GM19395 (cell line): Measurements from ENCODE around the gene SNX20.

Experiments
- ATAC-seq: cut with Tn5 transposase; IDR thresholded peaks from one replicate; pipeline ENCODE4 v1.9.1; 2021; ENCODE audit warnings: mild to moderate bottlenecking, moderate library complexity; ENCODE audit not compliant: unreplicated experiment

SNX20 gene

DNA sequence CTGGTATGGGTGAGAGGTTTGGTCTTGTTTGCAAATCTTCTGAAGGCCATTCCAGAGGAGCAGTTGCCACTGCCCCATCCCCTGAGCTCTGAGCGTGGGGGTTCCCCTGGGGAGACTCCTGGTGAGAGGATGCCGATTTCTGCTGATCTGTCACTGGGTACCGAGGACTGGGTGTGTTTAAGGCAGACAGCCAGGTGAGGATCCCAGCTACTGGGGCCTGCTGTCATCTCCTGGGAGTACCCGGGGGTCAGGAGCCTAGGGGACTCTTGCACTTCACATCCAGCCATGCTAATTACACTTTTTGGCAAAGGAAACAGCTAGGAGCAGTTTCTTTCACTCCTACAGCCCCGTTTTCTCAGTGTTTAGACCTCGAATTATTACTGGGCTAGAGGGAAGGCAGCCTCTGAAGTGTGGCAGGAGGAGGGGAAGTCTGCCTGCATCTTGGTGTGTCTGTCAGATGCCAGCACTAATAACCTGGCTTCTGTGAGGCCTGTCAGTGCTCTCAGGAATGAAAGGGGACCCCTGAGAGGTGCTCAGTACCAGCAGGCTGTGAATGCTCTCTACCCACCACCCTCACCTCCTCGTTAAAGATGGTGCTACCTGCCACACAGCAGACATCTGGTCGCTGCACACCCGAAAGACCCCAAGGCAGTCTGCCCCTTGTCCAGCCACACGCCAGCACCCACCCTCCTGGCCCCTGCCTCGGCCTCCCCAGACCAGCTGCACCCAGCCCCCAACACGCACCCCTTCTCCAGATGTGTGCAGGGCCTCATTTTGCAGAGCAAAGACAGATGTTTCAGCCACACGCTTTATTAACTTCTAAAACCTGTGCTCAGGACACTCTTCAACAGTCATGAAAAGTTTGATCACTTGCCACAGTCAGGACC, 43.2 kb downstream of the SNX20 start:
- ATAC-seq = no peak

GRCh38 chr16:50636753-50637374, 44.2 kb downstream of the SNX20 start:
- ATAC-seq = no peak

- ATAC-seq = no peak
These were observed 45.4 kb downstream of the SNX20 start for GRCh38 chr16:50635505-50636392.

GRCh38 chr16:50634947-50635346, 46.2 kb downstream of the SNX20 start:
- ATAC-seq = no peak

DNA sequence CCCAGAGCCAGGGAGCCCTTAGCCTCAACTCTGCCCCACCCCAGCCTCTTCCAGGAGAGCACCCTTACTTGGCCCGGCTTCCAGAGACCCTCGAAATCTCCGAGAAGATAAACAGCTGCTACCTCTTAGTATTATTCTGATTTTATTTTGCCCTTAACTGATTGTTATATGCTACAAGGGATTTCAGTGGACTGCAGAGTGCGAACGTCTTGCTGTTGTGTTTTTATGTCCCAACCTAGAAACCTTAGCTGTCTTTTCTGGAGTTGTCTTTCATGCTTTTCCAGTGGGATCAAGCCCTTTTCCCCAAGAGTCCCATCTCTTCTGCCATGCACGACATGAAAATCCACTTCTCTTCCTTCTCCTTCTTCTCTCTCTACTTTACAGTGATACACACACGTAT, 47.0 kb downstream of the SNX20 start:
- ATAC-seq = no peak

DNA sequence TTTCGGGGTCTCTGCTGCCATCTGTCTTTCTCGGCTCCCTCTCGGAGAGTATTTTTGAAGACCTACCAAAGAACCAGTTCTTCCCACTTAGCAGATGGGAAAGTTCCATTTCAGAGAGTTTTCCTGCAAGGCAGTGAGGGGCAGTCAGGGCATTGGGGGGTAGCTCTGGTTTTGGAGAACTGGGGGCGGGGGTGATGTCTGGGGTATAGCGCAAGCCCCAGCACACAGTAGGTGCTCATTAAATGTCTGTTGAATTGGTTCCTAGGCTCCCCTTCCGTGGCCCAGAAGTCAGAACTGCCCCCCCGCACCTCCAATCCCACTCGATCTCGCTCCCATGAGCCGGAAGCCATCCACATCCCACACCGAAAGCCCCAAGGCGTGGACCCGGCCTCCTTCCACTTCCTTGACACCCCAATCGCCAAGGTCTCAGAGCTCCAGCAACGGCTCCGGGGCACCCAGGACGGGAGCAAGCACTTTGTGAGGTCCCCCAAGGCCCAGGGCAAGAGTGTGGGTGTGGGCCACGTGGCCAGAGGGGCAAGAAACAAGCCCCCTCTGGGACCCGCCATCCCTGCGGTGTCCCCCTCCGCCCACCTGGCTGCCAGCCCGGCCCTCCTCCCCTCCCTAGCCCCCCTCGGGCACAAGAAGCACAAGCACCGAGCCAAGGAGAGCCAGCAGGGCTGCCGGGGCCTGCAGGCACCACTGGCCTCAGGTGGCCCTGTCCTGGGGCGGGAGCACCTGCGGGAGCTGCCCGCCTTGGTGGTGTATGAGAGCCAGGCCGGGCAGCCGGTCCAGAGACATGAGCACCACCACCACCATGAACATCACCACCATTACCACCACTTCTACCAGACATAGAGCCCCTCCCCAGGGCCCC, 47.9 kb downstream of the SNX20 start:
- no peak for ATAC-seq

DNA sequence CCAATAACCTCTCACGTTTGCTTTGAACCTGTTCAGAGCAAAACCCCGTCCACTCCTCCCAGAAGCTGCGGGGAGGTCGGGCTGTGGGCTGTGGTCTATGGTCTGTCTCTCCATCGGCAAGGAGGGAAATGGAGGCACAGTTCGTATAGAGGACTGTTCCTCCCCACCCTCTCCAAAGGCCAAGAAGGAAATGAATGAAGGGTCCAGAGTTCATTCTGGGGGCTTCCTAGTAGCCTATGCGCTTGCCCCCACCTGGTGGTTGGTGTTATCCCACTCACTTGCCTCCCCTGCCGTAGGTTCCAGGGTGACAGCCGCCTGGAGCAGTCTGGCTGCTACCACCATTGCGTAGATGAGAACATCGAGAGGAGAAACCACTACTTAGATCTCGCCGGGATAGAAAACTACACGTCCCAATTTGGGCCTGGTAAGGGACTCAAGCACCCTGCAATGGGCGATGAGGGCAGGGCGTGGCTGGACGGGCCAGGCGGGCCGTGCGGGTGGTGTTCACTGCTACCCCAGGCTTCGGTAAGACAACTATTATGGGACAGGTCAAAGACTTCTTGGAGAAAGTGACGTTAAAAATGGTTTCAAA, 49.0 kb downstream of the SNX20 start:
- no peak for ATAC-seq

DNA sequence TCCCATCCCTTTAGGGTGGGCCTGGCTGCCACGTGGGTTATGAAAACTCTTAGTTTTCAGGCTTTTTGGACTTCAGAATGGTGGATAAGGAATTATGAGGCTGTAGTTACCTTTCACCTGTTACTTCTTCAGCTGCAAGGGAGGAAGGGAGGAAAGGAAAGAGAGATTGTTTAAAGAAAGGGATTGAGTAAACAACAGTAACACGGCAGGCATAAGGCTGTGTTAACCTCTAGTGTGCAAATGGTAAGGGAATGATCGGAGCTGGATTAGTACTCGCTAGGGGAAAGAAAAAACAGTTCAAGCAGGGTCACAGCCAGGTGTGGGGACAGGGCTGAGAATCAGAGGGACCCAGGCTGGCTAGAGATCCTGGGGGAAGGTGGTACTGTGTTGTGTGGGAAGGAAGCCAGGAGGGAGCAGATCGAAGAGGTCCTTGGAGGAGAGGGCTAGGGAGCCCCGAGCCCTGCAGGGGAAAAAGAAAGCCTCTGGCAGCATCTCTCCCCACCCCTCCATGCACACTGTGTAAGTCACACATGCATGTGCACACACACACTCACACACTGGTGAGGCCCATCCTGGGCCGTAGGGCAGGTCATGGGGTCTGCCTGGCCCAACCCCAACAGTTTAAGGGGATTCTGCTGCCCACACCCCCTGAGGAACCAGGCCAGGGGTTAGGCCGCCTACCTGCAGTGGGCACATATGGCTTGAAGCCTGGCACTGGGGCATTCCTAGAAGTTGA, 49.7 kb downstream of the SNX20 start:
- no peak for ATAC-seq

GRCh38 chr16:50630394-50631020, 50.6 kb downstream of the SNX20 start:
- no peak for ATAC-seq

DNA sequence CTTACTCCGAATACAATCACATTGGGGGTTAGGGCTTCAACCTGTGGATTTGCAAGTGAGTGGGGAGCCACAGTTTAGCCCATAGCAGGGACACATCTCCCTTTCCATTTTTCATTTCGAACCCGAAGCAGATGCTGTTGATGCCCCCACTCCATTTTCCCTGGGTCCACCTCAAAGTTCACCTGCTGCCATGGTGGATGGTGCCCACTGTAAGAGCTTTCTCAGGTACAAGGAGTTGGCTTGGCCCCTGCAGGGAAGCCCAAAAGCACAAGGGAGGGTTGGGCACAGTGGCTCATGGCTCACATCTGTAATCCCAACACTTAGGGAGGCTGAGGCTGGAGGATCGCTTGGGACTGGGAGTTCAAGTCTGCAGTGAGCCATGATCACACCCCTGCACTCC, 51.8 kb downstream of the SNX20 start:
- ATAC-seq = no peak

GRCh38 chr16:50628156-50628802, 52.8 kb downstream of the SNX20 start:
- no peak for ATAC-seq

- ATAC-seq = no peak
These were observed 53.7 kb downstream of the SNX20 start for GRCh38 chr16:50627419-50627818.

DNA sequence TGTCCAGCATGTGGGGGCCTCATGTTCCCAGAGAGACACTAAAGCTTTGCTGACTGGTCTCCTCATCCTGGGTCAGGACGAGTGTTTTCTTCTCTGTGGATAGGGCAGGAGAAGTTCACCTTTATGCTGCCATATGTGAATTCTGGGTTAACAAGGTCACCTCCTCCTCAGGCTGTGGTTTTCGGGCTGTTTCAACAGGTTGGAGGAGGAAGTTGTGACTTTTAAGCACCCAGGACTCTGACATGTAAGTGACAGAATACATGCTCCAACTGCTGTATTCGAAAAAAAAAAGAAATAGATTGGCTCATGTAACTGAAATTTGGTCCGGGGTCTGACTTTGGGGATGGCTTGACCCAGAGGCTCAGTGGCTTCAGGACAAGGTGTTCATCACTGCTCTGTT, 54.2 kb downstream of the SNX20 start:
- no peak for ATAC-seq

DNA sequence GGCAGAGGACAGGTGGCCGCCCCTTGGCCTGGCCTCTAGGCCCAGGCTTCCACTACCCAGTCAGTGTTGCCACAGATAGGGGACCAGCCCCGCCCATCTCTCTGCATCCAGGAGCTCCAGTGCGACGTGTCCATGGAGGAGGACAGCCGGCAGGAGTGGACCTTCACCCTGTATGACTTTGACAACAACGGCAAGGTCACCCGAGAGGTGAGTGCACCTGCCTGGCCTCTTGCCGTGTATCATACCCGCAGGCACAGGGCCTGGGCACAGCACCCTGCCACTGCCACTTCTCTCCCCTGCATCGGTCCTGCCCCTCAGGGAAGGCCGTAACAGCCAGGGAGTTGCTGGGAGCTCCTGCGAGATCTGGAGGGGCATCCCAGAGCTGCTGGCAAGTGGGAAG, 55.7 kb downstream of the SNX20 start:
- ATAC-seq = no peak

- no peak for ATAC-seq
These were observed 56.6 kb downstream of the SNX20 start for GRCh38 chr16:50624449-50624970.

DNA sequence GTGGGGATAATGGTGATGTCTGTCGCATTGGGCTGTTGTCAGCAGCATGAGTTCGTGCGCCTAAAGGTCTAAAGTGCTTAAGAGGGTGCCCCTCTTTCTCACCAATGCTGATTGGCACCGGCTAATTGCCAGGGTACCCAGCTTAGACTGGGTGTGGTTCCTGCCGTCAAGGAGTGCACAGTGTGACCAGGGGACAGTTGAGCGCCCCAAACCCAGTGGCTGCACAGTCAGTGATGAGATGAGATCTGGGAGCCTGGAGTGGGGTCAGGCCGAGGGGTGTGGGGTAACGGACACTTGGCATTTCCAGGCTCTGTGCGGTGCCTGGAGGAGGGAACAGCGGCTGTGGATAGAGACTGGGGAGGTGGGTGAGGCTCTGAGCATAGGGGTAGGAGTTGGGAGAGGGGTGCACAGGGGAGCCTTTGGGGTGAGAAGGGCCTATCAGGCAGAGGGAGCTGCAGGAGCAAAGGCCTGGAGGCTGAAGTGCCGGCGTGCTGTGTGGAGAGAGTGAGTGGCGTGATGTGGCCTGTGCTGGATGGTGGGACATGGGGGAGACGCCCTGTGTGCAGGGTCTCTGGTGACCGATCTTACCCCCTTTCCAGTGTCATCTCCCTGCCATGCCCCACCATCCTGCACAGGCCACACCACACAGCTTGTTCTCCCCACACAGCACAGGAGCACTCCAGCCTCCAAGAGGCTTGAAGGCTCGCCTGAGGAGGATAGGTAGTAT, 58.3 kb downstream of the SNX20 start:
- no peak for ATAC-seq

DNA sequence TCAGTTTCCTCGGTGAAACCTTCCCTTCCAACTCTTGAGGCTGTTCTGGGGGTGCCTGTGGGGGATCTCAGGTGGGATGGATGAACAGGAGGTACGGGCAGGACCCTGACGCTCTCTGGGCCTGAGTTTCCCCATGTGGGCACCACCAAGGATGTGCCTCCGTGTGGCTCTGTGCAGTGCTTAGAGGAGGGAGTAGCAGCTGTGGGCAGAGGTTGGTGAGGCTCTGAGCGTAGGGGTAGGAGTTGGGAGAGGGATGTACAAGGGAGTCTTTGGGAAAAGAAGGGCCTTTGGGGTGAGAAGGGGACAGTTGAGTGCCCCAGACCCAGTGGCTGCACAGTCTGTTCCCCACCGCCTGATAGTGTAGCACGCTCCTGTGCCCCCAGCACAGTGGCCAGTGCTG, 59.1 kb downstream of the SNX20 start:
- ATAC-seq = no peak
